ENCODE results near the gene KCNIP4. TPM values are rescaled to one million over a fixed set of nuclear protein-coding genes. Genes with fewer than 3 reads are reported as not detected.

The KCNIP4 gene
- total and polyA plus RNA-seq, 2 of the 4 experiments (the other 2 are of a cell fraction) = not detected

- no TSS peak for BruUV-seq (replicated peaks)
- Histone ChIP-seq H2AK5ac (ENCODE audit: low read depth, low read length) (no peak overlapping the region), H4K8ac (ENCODE audit: low read depth in 2 of 2, low read length in 2 of 2) (no peak overlapping the region), H3K27ac (ENCODE audit: insufficient read depth, low read length) (no peak overlapping the region), H4K5ac (ENCODE audit: low read depth, low read length) (no peak overlapping the region), H3K36me3 (ENCODE audit: control insufficient read depth, insufficient read depth, low read length) (no peaks in the 10 kb centered on the region), H3K4me2 (ENCODE audit: low read depth, low read length) (no peak overlapping the region), H3K18ac (ENCODE audit: low read depth, low read length) (no peak overlapping the region), H3K4me3 (ENCODE audit: insufficient read depth, low read depth, low read length) (no peak overlapping the region), H2AFZ (replicated peaks; ENCODE audit: low read length, poor library complexity) (no peak overlapping the region), H3K4ac (ENCODE audit: low read depth, low read length) (no peak overlapping the region), H4K20me1 (ENCODE audit: insufficient read depth, low read length) (no peaks in the 10 kb centered on the region), H2BK15ac (ENCODE audit: low read depth, low read length) (no peak overlapping the region), H3K9me3 (ENCODE audit: control insufficient read depth, insufficient read depth, low read length) (no peaks in the 10 kb centered on the region), H3K14ac (replicated peaks; ENCODE audit: low read depth, low read length) (no peak overlapping the region), H3K27me3 (ENCODE audit: control insufficient read depth, insufficient read depth, low read length) (no peaks in the 10 kb centered on the region), H2BK120ac (ENCODE audit: low read depth, low read length) (no peak overlapping the region), H2BK20ac (ENCODE audit: low read depth, low read length) (no peak overlapping the region), H2BK5ac (ENCODE audit: low read depth, low read length, poor library complexity, severe bottlenecking) (no peak overlapping the region), H3K56ac (ENCODE audit: extremely low read depth, insufficient read depth, low read length) (no peak overlapping the region), H3K9me1 (ENCODE audit: insufficient read depth, low read length) (no peaks in the 10 kb centered on the region), H3K23ac (ENCODE audit: low read depth, low read length) (no peak overlapping the region), H3K4me1 (ENCODE audit: control insufficient read depth, insufficient read depth, low read length) (no peaks in the 10 kb centered on the region), H3K79me1 (ENCODE audit: low read depth in 1 of 2, low read length in 2 of 2) (no peaks in the 10 kb centered on the region), H2AK9ac (replicated peaks; ENCODE audit: low read depth, low read length, poor library complexity) (no peak overlapping the region), H4K91ac (ENCODE audit: insufficient read depth, low read depth, low read length) (no peak overlapping the region), H3K9ac (ENCODE audit: low read depth, low read length) (no peak overlapping the region)
- CTCF ChIA-PET = interaction anchor here (0.6 kb wide), 1 partner anchor 197 kb away, joined by 3 read pairs; no protein-coding TSS in a partner anchor
- dilution Hi-C loops (cut with HindIII; ENCODE audit: low sequenced_read_pairs, unreplicated experiment) = no loop called here
- WGBS, 2 experiments (ENCODE audit: extremely low coverage in 2 of 2, insufficient read length in 1 of 2) = no CpG with 5 or more reads among the region's 3 CpGs
- in situ Hi-C loops (cut with MboI; ENCODE audit: low sequenced_read_pairs) = no loop called here
- intact Hi-C loops (cut with micrococcal nuclease) = no loop called here
- POLR2A ChIA-PET (ENCODE audit: unreplicated experiment) = no interaction called here
- DNase-seq (no peak), ATAC-seq (ENCODE audit: low read depth) (no peak)
- no peak for TF ChIP-seq CTCF (conservative IDR thresholded peaks at IDR 0.05; ENCODE audit: low read depth, low read length)
- TF ChIP-seq MAZ (IDR thresholded peaks at IDR 0.05; ENCODE audit: borderline replicate concordance, low read depth, low read length) = no peak
- TF ChIP-seq NFE2L2 (IDR thresholded peaks at IDR 0.05; ENCODE audit: low read depth, low read length) = no peak
- TF ChIP-seq MAFK (IDR thresholded peaks at IDR 0.05; ENCODE audit: low read depth, low read length) = no peak
- no peak for TF ChIP-seq CHD1 (IDR thresholded peaks at IDR 0.05; ENCODE audit: low read depth, low read length)
- TF ChIP-seq CEBPB (IDR thresholded peaks at IDR 0.05; ENCODE audit: low read depth, low read length) = no peak
- no peak for TF ChIP-seq MXI1 (IDR thresholded peaks at IDR 0.05; ENCODE audit: borderline replicate concordance, low read depth, low read length)
- TF ChIP-seq FOS (IDR thresholded peaks at IDR 0.05; ENCODE audit: low read depth, low read length) = no peak
- TF ChIP-seq RAD21 (IDR thresholded peaks at IDR 0.05; ENCODE audit: low read length) = no peak
- no peak for TF ChIP-seq RFX5 (IDR thresholded peaks at IDR 0.05; ENCODE audit: low read depth, low read length)
- TF ChIP-seq BHLHE40 (IDR thresholded peaks at IDR 0.05; ENCODE audit: low read depth, low read length) = no peak
- no peak for TF ChIP-seq SMC3 (IDR thresholded peaks at IDR 0.05; ENCODE audit: low read depth, low read length)
- TF ChIP-seq RCOR1 (IDR thresholded peaks at IDR 0.05; ENCODE audit: insufficient replicate concordance, low read length) = no peak
These were observed 16.3 kb upstream of the KCNIP4 start for GRCh38 chr4:21964762-21965319.
